NCI-H510A (cell line): ENCODE results near the gene ARSG.
A peak's percentile ranks its signal among the peaks of the same experiment; 100 is the strongest.
"Not testable (repeated sequence)": the region's sequence is repeated elsewhere in the genome, so short reads cannot be mapped to it uniquely, and the experiment has no call there.

Experiments
- DNase-seq: peaks from one replicate; lab custom pipeline; 2025; lab: John Stamatoyannopoulos, UW

Gene ARSG

DNA sequence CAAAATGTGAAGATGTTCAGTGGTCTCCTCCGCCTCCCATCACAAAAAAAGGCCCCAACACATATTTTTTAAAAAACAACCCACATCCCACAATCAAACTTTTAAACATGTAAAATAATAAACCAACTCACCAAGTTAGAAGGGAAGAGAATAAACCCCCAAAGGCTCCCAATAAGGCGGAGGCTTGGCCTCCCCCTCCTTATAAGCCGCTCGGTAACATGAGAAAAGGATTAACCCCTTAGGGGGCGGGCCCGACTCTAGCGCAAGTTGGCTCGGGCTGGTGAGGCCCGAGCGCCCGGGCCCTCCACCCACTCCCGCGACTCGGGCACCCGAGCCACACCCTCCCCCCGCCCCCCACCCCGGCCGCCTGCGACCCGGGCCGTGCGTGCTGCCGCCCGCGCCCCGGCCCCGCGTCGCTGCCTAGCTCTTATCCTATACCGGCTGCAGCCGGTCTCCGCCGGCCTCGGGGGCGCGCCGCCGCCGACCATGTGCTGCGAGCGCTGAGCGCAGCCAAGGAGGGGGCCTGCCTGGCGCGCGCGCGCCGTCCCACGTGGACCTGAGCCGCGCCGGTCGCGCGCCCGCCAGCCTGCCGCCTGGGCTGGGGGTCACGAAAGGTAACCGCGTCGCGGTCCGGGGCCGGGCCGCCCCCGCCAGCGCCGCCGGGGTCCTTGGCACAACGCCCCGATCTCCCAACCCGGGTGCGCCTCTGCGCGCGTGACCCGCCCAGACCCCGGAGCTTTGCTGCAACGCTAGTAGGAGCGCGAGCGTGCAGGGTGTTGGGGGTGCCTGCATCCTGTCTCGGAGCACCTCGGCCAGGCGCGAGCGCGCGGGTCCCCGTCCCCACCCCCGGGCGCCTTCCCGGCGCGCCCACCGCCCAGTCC is at the start of gene ARSG, which contains the start of gene SLC16A6:
ARSG (plus strand) TSS at position 541 of the 881 bp plus-strand sequence. CDS start 15,999 bp downstream, outside the sequence.
SLC16A6 (minus strand) TSS at position 173 of the 881 bp plus-strand sequence. CDS start 12,807 bp downstream, outside the sequence.
- DNase-seq = peak; percentile 54

- DNase-seq = no peak
Measured at GRCh38 chr17:68246271-68247028, 44.8 kb upstream of the ARSG start.

DNA sequence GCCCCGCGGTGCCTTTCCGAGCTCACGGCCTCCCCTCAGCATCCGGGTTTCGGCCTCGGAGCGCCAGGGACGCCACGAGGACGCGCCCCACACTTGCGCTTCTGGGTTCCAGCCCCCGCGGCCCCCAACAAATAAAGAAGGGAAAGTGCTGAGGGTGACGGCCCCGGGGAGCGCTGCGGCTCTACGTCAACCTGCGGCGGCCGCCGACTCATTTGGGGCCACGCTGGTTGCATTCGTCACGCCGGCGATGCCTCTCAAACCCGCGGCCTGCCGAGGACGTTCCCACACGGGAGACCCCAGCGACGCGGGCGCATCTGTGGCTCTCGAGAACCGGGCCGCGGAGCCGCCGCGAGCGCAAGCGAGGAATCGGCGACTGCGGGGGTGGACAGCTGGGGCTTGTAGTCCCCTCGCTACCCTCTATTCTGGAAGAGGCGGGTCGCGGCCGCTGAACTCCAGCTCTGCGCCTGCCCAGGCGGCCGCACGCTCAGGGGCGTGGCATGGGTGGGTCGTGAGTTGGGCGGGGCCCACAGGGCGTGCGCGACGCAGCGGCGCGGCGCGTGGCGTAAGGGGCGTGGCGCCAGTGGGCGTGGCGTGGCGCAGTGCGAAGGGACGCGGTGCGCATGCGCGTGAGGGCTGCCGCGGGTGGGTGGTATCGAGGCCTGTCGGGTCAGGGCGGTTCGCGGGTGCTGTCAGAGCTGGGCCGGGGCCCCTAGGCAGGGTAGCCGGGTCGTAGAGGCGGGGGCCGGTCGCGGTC is 43.7 kb upstream of the ARSG start, which contains the start of gene AMZ2:
AMZ2 (plus strand) TSS at position 599 of the 754 bp plus-strand sequence. CDS start 2,145 bp downstream, outside the sequence.
- peak; percentile 88 for DNase-seq

- DNase-seq = no peak
Measured at GRCh38 chr17:68248199-68248825, 43.0 kb upstream of the ARSG start.

GRCh38 chr17:68248891-68249290 is 42.4 kb upstream of the ARSG start:
- no peak for DNase-seq

- no peak for DNase-seq
Measured at GRCh38 chr17:68249354-68249765, 41.9 kb upstream of the ARSG start.

DNA sequence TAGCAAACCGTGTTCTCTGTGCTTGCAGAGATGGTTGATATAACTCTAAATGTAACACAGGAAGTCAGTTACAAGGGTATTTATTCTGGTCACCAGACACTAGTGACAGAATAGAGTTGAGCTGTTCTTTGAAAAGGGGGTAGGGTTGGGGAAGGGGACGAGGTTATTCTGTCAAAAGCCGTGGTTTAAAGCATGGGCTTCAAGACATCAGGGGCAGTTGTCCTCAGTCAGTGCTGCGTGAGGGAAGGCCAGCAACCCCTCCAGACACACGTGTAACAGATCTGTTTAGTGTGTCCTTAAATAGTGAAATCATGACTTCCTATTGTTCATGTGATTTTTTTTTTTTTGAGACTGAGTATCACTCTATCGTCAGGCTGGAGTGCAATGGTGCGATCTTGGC is 37.9 kb upstream of the ARSG start:
- DNase-seq = not testable (repeated sequence)

GRCh38 chr17:68255151-68255550 is 36.1 kb upstream of the ARSG start:
- DNase-seq = no peak

DNA sequence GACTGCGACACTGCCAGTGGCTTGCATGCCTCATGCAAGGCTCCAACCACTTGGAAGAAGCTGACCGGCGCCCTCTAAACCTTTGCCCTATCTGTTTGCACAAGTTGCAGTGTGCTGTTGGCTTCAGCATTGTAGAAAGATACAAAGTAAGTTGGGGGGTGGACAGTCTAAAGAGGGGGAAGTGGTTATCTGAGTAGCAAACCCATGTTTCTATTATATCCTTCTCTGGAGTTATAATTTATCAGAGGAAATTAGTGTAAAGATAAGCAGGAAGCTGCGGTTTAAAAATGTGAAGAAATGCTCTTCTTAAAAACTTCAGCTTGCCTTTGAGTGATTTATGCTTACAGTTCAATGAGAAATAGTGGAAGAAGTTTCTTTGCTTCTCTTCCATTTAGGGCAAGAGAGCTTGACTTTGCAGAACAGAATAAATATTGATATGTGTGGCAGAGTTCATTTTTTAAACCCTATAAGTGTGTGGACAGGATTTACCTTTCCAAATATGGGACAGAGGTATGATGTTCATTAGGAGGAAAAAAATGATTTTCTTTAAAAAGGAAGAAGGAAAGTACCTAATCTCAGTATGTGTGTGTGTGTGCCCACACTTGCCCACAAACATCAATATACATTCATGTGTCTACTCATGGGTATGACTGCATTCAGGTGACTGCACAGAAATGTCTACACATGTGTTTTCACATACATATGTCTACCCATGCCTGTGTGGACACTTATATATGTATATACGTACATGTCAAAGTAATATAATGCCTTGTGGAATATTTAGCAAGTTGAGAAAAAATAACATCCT is 35.4 kb upstream of the ARSG start:
- no peak for DNase-seq

DNA sequence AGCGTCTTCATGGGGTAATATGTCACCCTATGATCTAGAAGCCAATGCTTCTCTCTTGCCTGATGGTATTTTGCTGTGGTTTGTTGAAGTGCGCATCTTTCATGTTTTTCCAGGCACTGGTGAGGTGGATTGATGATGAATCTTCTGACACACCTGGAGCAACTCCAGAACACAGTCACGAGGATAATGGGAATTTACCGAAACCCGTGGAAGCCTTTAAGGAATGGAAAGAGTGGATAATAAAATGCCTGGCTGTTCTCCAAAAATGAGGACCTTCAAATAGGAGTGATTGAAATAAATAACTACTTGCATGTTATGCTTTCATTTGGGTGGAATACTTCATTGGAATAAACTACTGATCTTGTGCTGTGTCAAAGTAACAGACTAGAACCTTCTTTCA is 34.6 kb upstream of the ARSG start:
- DNase-seq = not testable (repeated sequence)

GRCh38 chr17:68257934-68258333 is 33.4 kb upstream of the ARSG start:
- DNase-seq = no peak

DNA sequence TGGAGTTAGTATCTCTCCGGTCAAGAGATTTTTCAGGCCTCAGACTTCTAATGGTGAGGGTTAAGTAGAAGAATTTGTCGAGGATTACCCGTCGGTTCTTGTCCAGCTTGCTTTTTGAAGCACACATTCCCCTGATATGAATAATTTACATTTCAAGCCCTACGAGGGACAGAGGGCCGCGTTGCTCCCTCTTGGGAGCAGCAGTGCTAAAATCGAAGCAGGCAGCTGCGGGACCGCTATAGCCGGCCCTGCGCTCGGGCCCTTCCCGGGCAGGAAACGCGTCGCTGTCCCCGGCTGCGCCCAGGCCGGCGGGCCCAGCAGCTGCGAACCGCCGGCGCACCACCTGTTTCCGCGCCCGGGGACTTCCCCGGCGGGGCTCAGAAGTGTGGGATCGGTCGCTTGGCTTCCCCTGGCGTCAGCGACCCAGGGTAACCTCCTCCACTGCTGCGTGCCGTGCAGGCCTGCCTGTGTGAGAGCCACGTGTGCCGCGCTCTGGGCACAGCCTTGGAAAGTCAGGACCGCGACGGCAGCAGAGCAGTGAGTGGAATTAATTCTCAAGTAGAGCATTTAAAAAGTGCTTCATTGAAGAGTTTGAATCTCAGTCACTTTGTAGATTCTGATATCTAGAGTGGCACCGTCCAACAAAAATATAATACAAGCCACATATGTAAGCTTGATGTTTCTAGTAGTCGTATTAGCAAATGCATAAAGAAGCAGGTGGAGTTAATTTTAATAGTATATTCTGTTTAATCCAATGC is 32.2 kb upstream of the ARSG start:
- not testable (repeated sequence) for DNase-seq

- not testable (repeated sequence) for DNase-seq
Measured at GRCh38 chr17:68259648-68259951, 31.7 kb upstream of the ARSG start.

- no peak for DNase-seq
Measured at GRCh38 chr17:68260051-68260762, 31.1 kb upstream of the ARSG start.

- not testable (repeated sequence) for DNase-seq
Measured at GRCh38 chr17:68262467-68262866, 28.8 kb upstream of the ARSG start.

GRCh38 chr17:68263101-68263681 is 28.1 kb upstream of the ARSG start:
- not testable (repeated sequence) for DNase-seq

DNA sequence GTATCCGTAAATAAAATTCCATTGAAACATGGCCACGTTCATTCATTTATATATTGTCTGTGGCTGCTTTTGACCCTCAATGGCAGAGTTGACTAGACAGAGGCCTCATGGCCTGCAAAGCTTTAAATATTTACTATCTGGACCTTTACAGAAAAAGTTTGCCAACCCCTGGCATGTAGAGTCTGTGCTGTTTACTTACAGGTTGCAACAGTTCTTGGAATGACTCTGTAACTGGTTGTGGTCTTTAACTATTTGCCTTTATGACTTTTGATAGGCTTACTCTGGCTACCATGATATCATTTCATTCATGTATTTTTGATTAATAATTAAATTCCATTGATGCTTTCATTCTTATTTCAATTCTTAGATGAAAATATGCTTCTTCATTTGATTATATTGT is 25.5 kb upstream of the ARSG start:
- DNase-seq = not testable (repeated sequence)

GRCh38 chr17:68273722-68274121 is 17.6 kb upstream of the ARSG start:
- no peak for DNase-seq

GRCh38 chr17:68276339-68276738 is 15.0 kb upstream of the ARSG start:
- DNase-seq = not testable (repeated sequence)
